ACC112 (cell line): ENCODE measurements around the gene NEMF.

ENCODE experiments used
- H2AFZ ChIP-seq: fragments of 200-600 bp; sonication (generic); one replicate; pipeline ENCODE4 v1.6.0; 2017; ENCODE audit warnings: antibody characterized with exemption, low read length; ENCODE audit not compliant: unreplicated experiment
- H3K27ac ChIP-seq: fragments of 200-600 bp; sonication (generic); 2 replicates; pipeline ENCODE4 v1.5.1; 2014; ENCODE audit warnings: low read depth, mild to moderate bottlenecking, antibody characterized with exemption, low read length, moderate library complexity
- H3K27me3 ChIP-seq: fragments of 200-600 bp; sonication (generic); 2 replicates; pipeline ENCODE4 v1.6.1; 2014; ENCODE audit warnings: mild to moderate bottlenecking, antibody characterized with exemption, low read length, moderate library complexity, mixed read lengths; ENCODE audit not compliant: insufficient read depth
- H3K36me3 ChIP-seq: fragments of 200-600 bp; sonication (generic); 2 replicates; pipeline ENCODE4 v1.6.1; 2016; ENCODE audit warnings: mild to moderate bottlenecking, antibody characterized with exemption, low read length, moderate library complexity, mixed read lengths; ENCODE audit not compliant: insufficient read depth
- H3K4me1 ChIP-seq: fragments of 200-600 bp; sonication (generic); one replicate; pipeline ENCODE4 v1.6.1; 2016; ENCODE audit warnings: low read length, mixed read lengths; ENCODE audit not compliant: insufficient read depth, unreplicated experiment, control insufficient read depth
- H3K4me3 ChIP-seq: fragments of 200-600 bp; sonication (generic); 2 replicates; pipeline ENCODE4 v1.5.1; 2014; ENCODE audit warnings: mild to moderate bottlenecking, low read depth, low read length
- H3K79me2 ChIP-seq: fragments of 200-600 bp; sonication (generic); one replicate; pipeline ENCODE4 v1.6.0; 2016; ENCODE audit warnings: low read length; ENCODE audit not compliant: control insufficient read depth, unreplicated experiment, insufficient read depth

The NEMF gene

DNA sequence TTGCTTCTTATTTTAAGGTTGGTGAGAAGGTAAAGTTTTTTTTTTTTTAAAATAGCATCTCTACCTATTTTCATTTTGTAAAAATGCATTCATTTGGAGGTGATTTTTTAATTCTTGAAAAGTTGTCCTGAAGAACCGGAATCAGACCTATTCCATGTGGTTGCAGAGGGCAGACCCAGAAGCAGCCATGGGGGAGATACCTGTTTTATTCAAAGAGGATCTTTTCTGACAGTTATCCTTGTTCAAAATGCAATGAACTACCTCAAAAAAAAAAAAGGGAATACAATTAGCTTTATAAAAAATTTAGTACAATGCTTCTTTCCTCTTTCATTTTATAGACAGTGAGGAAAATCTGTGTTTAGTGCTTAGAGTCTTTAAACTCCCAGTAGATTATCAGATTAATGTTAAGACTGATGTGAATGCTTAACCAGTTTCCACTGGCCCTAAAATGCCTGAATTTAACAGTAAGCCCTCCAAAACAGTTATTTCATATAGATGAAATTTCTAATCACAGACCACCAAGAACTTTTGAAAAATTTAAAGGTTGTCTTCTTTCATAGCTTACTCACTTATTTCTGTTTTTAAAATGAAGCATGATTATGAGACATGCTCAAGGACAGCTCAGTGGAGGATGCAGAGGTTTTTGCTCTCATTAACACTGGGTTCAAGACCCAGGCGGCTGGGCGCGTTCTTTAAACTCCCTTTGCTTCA, 8.6 kb upstream of the NEMF start:
- Histone ChIP-seq H3K36me3 (no peaks in the 10 kb centered on the region), H3K27me3 (no peaks in the 10 kb centered on the region), H3K4me3 (peak overlapping the region; percentile 85), H3K79me2 (peaks cover 3% of the 10 kb centered on the region), H3K4me1 (peaks cover 18% of the 10 kb centered on the region), H3K27ac (peak overlapping the region; percentile 98), H2AFZ (peak overlapping the region; percentile 86)

DNA sequence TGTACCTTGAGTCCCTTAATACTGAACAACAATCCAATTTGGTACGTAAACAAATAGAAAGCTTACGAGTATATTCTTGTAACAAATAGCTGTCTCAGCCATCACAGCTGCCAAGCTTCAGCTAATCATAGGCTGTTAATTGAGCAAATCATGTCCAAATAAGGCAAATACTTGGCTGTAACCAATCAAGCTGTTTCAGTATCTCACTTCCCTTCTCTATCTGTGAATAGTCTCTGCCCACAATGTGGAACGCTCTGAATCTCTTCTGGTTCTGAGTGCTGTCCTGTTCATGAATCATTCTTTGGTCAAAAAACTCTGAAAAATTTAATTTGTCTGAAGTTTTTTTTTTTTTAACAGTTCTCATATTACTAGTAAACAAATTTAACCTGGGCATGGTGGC, 5.8 kb upstream of the NEMF start:
- H3K36me3 ChIP-seq, result no peaks in the 10 kb centered on the region
- no peak overlapping the region for H3K27ac ChIP-seq
- H3K4me1 ChIP-seq, result peaks cover 12% of the 10 kb centered on the region
- H2AFZ ChIP-seq, result no peak overlapping the region
- H3K79me2 ChIP-seq, result no peaks in the 10 kb centered on the region
- no peak overlapping the region for H3K4me3 ChIP-seq
- H3K27me3 ChIP-seq, result no peaks in the 10 kb centered on the region

DNA sequence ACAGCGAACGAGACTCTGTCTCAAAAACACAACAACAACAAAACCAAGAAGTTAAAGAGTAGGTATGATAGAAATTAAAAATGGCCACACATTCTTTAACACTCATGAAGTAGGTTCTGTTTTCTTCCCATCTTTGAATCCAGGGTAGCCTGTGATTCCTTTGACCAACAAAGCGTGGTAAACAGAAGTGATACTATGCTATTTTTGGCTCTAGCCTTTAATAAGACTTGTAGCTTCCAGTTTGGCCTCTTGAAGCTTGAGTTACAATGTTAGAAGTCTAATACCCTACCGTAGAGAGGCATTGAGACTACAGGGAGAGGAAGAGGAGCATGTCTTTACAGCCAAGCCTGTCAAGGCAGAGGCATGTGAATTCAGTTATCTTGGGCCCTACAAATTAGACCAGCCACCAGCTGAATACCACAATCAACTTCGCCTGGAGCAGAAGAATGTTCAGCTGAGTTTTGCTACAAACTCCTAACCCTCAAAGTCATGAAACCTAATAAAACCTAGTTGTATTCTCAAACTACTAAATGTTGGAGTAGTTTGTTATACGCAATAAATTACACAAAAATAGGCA, 4.9 kb upstream of the NEMF start:
- peaks cover 12% of the 10 kb centered on the region for H3K4me1 ChIP-seq
- no peak overlapping the region for H3K27ac ChIP-seq
- H3K27me3 ChIP-seq, result no peaks in the 10 kb centered on the region
- H3K36me3 ChIP-seq, result no peaks in the 10 kb centered on the region
- H3K4me3 ChIP-seq, result no peak overlapping the region
- peaks cover 2% of the 10 kb centered on the region for H3K79me2 ChIP-seq
- no peak overlapping the region for H2AFZ ChIP-seq

DNA sequence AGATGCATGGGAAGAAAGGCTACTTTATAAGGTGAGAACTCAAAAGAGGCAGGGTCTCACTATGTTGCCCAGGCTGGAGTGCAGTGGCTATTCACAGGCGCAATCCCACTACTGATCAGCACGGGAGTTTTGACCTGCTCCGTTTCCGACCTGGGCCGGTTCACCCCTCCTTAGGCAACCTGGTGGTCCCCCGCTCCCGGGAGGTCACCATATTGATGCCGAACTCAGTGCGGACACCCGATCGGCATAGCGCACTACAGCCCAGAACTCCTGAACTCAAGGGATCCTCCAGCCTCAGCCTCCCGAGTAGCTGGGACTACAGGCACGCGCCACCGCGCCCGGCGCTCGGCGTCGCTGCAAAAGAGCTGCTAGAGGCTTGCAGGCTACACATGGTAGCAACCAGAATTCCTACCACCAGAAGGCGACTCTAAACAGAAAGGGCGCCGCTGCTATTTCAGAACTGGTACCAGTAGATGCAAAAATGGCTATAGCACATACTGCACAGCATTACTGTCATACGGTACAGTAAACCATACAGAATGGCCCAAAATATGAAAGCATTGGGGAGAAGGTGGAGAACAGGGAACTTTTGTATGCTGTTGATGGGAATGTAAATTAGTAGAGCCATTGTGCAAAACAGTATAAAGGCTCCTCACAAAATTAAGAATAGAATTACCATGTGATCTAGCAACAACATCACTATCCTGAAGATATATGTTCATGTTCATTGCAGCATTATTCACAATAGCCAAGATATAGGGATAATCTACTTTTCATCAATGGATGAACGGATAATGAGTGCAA, 1.2 kb upstream of the NEMF start:
- Histone ChIP-seq H3K27me3 (no peaks in the 10 kb centered on the region), H2AFZ (peak overlapping the region; percentile 10), H3K4me3 (peak overlapping the region; percentile 87), H3K27ac (no peak overlapping the region), H3K36me3 (peaks cover 11% of the 10 kb centered on the region; the same call in 1 of the 2 replicates), H3K79me2 (peaks cover 37% of the 10 kb centered on the region), H3K4me1 (peaks cover 11% of the 10 kb centered on the region)

DNA sequence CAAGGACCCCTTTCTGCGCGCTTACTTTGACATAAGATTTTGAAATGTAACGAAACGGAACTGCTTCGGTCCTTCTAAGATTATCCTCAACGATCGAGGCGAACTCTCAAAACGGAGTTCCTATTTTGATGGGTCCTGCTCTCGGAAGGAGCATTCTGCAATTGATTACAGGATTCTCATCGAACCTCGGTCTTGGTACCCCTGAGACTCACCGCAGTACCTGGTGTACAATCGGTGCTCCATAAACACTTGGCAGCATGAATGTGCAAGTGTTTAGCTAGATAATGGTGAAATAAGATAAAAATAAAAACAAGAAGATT, 530 bp upstream of the NEMF start:
- peak overlapping the region; percentile 87 for H3K4me3 ChIP-seq
- H3K4me1 ChIP-seq, result peaks cover 11% of the 10 kb centered on the region
- no peak overlapping the region for H3K27ac ChIP-seq
- peak overlapping the region; percentile 96 for H2AFZ ChIP-seq
- peaks cover 37% of the 10 kb centered on the region for H3K79me2 ChIP-seq
- peaks cover 11% of the 10 kb centered on the region; the same call in 1 of the 2 replicates for H3K36me3 ChIP-seq
- H3K27me3 ChIP-seq, result no peaks in the 10 kb centered on the region

GRCh38 chr14:49851813-49852212, 775 bp downstream of the NEMF start:
- H3K27me3 ChIP-seq, result no peaks in the 10 kb centered on the region
- peaks cover 11% of the 10 kb centered on the region for H3K4me1 ChIP-seq
- H2AFZ ChIP-seq, result peak overlapping the region; percentile 96
- peak overlapping the region; percentile 87 for H3K4me3 ChIP-seq
- peaks cover 11% of the 10 kb centered on the region; the same call in 1 of the 2 replicates for H3K36me3 ChIP-seq
- H3K79me2 ChIP-seq, result peaks cover 37% of the 10 kb centered on the region
- H3K27ac ChIP-seq, result peak overlapping the region; percentile 71; the same call in 1 of the 2 replicates

- H3K79me2 ChIP-seq, result peaks cover 43% of the 10 kb centered on the region
- H3K36me3 ChIP-seq, result peaks cover 24% of the 10 kb centered on the region
- no peak overlapping the region for H2AFZ ChIP-seq
- peaks cover 11% of the 10 kb centered on the region for H3K4me1 ChIP-seq
- H3K27ac ChIP-seq, result no peak overlapping the region
- no peak overlapping the region for H3K4me3 ChIP-seq
- H3K27me3 ChIP-seq, result no peaks in the 10 kb centered on the region
Observed at GRCh38 chr14:49849213-49849847, 3.3 kb downstream of the NEMF start.

DNA sequence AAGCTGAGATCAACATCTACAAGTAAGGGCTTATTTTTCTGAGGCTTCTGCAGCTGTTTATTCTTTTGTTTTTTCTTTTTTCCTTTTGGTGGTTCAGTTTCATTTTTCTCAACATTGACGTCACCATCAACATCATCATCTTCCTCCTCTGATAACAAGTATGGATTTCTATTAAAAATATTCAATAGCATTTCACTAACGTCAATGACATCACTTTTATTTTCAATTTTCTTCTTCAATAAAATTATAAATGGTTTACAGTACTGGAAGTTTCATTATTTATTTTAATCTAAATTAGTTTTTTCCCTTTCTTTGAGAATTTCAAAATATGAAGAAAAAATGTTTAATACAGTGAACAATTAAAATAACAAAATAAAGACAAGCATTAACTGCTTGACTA, 23.9 kb downstream of the NEMF start:
- Histone ChIP-seq H2AFZ (no peak overlapping the region), H3K4me3 (no peak overlapping the region), H3K4me1 (no peaks in the 10 kb centered on the region), H3K79me2 (no peaks in the 10 kb centered on the region), H3K27ac (no peak overlapping the region), H3K27me3 (no peaks in the 10 kb centered on the region), H3K36me3 (peaks cover 47% of the 10 kb centered on the region)

DNA sequence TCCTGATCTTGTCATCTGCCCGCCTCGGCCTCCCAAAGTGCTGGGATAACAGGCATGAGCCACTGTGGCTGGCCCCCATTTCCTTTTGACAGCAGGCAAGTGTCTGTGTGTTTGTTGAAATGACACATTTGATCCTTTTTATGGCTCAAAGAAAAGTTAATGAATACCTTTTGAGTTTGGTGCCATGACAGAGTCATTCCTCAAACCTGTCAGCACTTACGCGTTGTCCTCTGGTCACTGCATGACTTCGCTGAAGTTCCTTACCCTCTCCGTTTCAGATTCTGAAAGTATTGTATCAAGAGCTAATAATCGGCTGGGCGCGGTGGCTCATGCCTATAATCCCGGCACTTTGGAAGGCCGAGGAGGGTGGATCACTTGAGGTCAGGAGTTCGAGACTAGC, 32.4 kb downstream of the NEMF start:
- Histone ChIP-seq H2AFZ (no peak overlapping the region), H3K79me2 (no peaks in the 10 kb centered on the region), H3K4me3 (no peak overlapping the region), H3K27ac (no peak overlapping the region), H3K27me3 (no peaks in the 10 kb centered on the region), H3K36me3 (peaks cover 59% of the 10 kb centered on the region), H3K4me1 (no peaks in the 10 kb centered on the region)

- H3K27ac ChIP-seq, result no peak overlapping the region
- no peaks in the 10 kb centered on the region for H3K4me1 ChIP-seq
- peaks cover 69% of the 10 kb centered on the region for H3K36me3 ChIP-seq
- no peak overlapping the region for H3K4me3 ChIP-seq
- no peak overlapping the region for H2AFZ ChIP-seq
- no peaks in the 10 kb centered on the region for H3K27me3 ChIP-seq
- H3K79me2 ChIP-seq, result no peaks in the 10 kb centered on the region
Observed at GRCh38 chr14:49816844-49817243, 35.7 kb downstream of the NEMF start.
